GF-D8 (cell line): ENCODE measurements around the gene CCL26.

Experiments used
- DNase-seq: peaks from one replicate; lab custom pipeline; 2025; lab: John Stamatoyannopoulos, UW

Gene CCL26, protein sequence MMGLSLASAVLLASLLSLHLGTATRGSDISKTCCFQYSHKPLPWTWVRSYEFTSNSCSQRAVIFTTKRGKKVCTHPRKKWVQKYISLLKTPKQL

DNA sequence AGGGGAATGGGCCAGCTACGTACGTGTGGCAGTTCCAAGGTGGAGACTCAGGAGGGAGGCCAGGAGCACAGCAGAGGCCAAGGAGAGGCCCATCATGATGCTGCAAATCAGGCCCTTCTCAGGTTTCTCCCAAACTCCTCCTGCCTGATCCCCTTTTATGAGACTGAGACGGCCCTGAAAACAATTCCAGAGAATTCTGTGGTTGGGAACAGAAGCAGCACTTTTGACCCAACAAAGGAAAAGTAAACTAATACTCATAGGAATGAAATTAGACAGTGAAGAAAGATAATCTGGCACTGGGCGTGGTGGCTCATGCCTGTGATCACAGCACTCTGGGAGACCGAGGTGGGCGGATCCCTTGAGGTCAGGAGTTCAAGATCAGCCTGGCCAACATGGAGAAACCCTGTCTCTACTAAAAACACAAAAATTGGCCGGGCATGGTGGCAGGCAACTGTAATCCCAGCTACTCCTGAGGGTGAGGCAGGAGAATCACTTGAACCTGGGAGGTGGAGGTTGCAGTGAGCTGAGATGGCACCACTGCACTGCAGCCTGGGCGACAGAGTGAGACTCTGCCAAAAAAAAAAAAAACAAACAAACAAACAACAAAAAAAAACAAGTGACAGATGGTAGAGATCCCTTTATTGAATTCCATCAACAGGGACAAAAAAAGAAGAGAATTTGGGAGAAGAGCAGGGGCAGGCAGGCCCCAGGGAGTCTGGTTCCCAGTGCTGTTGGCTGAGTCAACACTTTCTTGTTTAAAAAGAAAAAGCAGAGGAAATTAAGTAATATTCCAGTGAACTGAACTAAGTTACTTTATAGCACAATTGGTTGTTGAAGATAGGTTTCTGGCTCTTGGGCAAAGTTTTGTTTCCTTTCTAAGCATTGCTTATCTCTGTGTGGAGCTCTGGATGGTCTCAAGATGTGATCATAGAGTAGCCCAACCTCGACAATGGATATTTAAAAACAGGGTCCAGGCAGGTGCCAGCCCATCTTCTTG is at the start of gene CCL26:
CCL26 (minus strand) TSS at position 131 of the 997 bp plus-strand sequence; CDS start at position 96, 35 bp downstream.
- peak; percentile 13 for DNase-seq

DNA sequence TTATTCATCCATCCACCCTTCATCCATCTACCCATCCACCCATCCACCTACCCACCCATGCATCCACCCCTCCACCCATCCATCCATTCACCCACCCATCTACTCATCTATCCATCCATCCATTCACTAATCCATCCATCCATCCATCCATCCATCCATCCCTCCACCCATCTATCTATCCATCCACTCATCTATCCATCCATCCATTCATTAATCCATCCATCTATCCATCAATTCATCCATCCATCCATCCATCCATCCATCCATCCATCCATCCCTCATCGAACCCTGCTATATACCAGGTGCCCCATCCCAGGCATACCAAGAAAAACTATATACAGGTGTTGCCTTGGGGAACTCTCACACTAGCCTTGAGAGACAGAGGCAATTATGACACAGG is 48.7 kb upstream of the CCL26 start:
- DNase-seq, result no peak

DNA sequence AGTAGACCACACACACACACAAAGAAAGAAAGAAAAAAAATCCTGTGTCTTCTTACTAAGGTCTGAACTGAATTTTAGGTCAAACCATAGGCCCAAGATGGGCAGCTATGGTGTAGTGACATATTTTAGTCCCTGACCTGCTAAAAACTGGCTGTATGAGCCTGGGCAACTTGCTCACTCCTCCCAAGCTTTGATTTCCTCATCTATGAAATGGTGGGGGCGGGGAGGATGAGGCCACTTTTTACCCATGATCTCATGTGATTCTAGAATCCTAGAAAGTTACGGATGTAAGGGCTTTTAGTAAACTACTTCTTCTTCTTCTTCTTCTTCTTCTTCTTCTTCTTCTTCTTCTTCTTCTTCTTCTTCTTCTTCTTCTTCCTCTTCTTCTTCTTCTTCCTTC is 47.7 kb upstream of the CCL26 start:
- DNase-seq, result no peak

DNA sequence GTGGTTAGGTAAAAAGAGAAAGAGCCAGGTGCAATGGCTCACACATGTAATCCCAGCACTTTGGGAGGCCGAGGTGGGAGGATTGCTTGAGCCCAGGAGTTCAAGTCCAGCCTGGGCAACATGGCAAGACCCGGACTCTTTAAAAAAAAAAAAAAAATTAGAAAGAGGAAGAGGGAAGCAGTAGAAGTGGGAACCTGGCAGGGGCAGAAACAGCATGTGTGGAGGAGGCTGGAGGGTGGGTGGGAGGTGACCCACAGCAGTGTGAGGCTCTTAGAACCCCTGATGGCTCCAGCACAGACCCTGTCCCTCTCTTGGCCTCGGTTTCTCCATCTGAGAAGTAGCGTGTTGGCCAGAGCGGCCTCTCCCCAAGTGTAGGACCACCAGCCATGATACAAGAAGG is 46.5 kb upstream of the CCL26 start:
- DNase-seq, result no peak

DNA sequence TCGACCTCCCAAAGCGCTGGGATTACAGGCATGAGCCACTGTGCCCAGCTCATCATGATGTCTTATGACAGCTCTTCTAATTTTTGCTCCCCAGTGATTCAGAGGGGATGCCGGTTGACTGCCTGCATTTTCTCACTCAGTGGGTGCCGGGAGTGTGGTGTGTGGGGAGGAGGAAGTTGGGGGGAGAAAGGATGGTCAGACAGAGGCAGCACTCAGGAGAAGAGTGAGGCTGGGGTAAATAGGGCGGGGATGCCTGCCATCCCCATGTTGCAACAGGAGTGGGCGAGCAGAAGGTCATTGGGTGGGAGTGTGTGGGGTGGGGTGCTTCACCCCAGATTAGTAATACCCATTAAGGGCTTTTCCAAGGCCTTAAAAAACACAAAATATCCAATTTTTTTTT is 45.1 kb upstream of the CCL26 start:
- DNase-seq, result no peak

DNA sequence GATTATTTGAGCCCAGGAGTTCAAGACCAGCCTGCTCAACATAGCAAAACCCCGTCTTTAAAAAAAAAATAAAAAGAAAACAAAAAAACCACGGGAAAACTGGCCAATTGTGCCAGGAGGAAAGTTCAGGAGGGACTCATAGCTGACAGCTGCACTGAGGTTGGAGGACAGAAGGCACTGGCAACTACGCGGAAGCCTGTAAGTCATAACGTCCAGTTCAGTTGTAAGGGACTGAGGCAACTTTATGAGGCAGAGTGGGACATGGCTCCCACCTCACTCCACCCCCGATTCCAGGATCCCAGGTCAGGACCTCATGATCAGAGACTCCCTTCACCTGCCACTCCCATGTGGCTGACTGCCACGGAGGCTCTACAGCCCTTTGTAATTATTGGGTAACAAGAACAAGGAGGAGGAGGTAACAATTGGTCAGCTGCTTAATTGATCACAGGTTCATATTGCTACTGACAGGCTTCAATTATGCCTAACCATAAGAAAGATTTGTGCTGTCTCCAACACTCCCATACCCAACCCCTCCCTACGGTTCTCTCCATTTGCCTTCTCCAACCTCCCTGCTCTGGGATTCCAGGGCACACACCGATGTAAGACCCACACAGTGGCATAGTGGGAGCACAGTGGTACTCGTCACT is 43.5 kb upstream of the CCL26 start:
- no peak for DNase-seq

DNA sequence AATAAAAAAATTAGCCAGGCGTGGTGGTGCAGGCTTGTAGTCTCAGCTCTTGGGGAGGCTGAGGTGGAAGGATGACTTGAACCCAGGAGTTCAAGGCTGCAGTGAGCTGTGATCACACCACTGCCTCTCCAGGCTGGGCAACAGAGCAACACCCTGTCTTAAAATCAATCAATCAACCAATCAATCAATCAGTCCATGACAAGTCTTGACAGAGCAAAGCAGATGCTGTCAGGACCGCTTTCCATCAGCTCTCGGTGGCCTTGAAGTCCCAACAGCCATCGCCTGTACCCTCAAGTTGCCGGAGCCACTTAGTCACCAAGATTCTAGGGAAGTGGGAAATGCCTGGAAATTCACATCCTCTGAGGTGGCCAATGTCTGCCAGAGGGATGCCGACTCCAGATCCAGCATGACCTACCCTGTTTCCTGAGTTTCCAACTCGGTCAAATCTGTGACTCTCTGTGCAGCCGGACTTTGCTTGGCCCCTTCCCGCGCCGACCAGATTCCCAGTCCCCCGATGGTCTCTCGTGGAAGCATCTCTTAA is 42.5 kb upstream of the CCL26 start:
- DNase-seq, result no peak

DNA sequence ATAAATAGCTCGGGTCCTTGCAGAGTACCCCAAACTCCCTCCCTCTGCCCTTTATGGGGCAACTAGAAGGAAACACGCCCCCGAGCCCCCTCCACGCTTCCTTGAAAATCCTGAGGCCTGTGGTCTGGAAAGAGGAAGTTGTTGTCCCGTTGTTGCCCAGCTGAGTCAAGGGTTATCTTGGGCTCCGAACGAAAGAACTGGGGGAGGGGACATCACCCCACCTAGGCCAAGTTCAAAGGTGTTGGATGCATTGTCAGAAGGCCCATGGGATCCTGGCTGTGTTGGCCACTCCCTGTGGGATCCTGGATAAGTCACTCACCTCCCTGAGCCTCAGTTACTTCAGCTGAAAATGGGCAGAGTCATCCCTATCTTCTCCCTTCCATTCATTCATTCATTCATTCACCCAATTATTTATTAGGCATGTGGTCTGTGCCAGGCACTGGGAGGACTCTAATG is 41.8 kb upstream of the CCL26 start, which contains the start of gene CCL24:
CCL24 (minus strand) TSS at position 26 of the 456 bp plus-strand sequence. CDS start 91 bp downstream, outside the sequence.
- DNase-seq, result peak; percentile 16

DNA sequence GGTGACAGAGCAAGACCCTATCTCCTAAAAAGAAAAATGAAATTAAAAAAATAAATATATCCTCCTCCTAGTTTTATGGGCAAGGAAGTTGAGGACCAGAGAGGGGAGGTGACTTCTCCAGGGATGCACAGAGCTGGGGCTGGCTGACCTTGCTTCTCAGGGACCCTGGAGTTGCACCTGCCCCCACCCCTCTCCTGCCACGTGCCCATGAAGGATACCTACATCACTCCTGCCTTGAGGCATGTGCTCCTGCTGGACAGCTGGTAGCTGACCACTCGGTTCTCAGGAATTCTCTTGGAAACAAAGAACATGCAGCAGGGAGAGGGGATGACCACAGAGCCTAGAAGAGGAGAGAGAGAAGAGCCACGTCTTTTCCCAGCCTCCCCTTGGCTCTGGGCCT is 41.1 kb upstream of the CCL26 start:
- DNase-seq, result no peak

DNA sequence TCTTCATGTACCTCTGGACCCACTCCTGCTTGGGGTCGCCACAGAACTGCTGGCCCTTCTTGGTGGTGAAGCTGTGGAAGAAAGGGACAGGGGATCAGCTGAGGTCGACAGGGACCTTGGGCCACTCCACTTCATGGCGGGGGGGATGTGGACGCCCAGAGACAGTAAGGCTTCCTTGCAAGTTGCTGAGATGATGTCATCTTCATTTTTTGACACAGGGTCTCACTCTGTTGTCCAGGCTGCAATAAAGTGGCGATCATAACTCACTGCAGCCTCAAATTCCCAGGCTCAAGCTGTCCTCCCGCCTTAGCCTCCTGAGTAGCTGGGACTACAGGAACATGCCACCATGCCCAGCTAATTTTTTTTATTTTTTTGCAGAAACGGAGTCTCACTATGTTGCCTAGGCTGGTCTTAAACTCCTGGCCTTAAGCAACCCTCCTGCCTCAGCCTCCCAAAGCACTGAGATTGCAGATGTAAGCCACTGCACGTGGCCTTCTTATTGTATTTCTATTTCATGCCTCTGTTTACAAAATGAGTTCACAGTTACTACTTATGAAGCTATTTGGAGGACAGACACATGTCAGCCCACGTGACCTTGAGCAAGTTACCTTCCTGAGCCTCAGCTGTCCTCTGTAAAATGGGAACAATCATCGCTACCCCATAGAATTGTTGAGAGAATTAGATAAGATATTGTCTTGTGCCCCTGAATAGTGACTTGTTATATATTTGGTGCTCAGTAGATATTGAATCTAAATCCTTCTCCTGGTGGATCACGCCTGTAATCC is 40.1 kb upstream of the CCL26 start:
- DNase-seq, result no peak

DNA sequence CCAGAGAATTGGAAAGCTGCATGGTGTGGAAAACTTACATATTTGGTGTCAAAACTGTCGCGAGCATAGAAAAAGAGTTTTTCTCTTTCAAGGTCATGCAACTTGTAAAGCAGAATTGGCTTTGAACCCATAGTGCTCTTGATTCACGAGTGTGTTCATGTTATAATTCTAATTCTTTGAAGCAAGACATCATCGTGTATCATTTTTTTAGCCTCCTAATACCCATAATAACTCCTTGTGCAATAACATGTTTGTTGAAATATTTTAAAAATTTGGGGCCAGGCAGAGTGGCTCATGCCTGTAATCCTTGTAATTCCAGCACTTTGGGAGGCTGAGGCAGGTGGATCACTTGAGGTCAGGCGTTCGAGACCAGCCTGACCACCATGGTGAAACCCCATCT is 37.4 kb upstream of the CCL26 start:
- no peak for DNase-seq

DNA sequence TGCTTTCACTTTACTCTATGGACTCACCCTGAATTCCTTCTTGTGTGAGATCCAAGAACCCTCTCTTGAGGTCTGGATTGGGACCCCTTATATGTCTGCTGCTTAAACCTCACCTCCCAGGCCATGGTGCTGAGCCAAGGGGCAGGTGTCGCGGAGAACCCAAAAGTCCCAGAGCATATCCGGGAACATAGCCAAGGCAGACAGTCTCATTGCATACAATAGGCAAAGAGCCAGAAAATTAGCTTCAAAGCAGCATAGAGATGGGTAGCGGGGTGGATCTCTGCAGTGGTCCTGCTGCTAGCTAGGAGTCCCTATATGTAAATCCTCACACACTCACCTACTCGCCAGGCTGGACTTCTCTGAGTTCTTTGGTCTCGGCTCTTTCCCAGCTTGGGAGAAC is 36.1 kb upstream of the CCL26 start:
- DNase-seq, result no peak

DNA sequence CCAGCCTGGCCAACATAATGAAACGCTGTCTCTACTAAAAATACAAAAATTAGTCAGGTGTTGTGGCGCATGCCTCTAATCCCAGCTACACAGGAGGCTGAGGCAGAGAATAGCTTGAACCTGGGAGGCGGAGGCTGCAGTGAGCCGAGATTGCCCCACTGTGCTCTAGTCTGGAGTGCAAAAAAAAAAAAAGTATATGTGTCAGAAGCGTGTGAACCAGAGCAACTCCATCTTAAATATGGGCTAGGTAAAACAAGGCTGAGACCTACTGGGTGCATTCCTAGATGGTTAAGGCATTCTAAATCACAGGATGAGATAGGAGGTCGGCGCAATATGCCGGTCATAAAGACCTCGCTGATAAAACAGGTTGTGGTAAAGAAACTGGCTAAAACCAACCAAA is 35.4 kb upstream of the CCL26 start:
- no peak for DNase-seq

DNA sequence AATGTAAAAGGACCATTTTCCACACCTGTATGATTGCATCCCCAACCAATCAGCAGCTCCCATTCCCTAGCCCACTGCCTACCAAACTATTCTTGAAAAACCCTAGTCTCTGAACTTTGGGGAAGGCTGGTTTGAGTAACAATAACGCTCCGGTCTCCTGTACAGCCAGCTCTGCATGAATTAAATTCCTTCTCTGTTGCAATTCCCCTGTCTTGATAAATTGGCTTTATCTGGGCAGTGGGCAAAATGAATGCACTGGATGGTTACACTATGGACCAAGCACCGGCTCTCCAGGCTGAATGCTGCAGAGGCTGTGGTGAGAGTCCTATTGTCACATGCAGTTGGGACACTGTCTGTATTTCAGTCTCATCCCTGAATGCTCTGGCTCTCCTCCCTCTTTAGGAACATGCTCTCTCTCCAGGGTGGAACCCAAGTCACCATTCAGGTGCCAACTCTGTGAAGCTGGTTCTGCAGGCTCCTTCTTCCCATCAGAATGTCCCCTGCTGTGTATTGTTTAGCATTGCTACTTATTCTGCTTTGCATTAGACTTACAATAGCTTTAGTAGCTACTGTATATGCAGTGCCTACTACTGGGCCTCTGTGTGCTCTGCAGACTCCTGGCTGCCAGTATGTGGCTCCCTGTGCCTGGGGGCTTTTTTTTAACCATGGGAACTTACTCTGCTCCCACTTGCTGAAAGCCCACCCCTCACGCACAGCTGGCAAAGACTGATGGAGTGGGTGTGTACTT is 34.7 kb upstream of the CCL26 start:
- no peak for DNase-seq

DNA sequence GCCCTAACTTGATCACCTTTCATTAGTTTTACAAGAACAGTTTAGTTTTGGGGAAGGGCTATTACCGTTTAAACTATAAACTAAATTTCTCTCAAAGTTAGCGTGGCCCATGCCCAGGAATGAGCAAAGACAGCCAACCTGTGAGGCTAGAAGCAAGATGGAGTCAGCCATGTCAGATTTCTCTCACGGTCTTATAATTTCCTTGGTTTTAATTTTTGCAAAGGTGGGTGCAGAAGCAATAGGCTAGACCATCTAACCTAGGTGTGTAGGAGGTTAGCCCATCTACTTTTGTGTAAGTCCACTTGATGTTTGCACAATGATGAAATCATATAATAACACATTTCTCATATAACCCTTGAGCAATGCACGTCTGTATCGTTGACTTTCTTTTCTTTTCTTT is 32.7 kb upstream of the CCL26 start:
- no peak for DNase-seq

DNA sequence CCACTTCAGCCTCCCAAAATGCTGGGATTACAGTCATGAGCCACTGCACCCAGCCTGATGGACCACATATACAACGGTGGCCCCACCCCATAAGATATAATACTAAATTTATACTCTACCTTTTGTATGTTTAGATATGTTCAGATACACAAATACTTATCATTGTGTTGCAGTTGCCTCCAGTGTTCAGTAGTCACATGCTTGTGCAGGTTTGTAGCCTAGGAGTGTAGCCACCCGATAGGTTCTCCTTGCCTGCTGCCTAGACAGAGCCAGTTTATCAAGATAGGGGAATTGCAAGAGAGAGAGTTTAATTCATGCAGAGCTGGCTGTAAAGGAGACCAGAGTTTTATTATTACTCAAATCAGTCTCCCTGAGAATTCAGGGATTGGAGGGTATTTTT is 32.0 kb upstream of the CCL26 start:
- DNase-seq, result no peak

DNA sequence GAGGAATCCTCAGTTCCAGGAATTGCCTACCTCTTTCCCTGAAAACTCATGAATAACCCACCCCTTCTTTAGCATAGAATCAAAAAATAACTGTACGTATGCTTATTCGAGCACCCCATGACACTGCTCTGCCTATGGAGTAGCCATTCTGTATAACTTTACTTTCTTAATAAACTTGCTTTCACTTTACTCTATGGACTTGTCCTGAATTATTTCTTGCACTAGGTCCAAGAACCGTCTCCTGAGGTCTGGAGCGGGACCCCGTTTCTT is 30.5 kb upstream of the CCL26 start:
- no peak for DNase-seq

DNA sequence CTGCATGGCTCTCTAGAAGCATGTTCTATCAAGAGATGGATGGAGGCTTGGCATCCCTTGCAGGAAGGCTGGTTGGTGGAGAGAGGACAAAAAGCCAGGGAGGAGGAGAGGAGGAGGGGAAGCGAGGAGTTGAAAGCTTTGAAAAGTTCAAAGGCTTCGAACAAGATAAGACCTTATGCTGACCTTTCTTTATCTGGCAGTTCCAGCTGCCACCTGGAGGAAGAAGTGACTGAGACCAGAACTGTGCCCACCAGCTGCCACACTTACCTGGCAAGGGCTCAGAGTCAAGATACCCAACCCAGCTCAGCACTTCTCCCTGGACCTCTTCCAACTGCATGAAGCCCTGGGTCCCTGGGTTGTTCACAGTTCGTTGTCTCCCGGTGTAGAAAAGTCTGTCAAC is 26.8 kb upstream of the CCL26 start:
- no peak for DNase-seq

DNA sequence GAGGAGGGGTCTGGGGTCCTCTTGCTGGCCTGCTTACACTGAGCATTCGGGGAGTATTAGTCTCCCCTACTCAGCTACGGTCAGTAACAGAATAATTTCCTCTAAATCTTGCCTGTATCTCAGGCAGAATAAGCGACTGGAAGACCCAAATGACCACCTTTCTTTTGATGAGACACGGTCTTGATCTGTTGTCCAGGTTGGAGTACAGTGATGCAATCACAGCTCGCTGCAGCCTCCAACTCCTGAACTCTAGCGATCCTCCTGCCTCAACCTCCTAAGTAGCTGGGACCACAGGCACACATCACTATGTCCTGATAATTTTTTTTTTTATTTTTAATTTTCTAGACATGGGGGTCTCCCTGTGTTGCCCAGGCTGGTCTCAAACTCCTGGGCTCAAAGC is 24.4 kb upstream of the CCL26 start:
- DNase-seq, result no peak

DNA sequence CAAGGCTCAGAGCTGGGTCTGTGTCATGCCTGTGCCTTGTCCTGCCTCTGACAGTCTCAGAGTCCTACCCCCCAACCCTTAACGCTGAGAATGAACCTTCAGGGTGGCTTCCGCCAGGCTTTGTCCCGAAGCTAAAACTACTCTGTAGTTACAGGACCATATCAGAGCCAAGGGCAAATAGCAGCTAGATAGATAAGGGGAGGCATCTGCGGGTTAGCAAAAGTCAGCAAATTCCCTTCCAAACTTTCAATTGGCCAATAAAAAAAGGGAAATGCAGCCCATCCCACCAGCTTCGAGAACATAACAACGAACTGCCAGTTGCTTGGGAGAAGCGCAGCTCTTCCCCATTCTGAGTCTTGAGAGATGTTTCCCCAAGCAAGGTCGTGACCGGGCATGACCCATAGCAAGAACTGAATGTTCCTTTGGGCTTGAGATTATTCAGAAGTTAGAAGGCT is 23.8 kb upstream of the CCL26 start:
- no peak for DNase-seq

DNA sequence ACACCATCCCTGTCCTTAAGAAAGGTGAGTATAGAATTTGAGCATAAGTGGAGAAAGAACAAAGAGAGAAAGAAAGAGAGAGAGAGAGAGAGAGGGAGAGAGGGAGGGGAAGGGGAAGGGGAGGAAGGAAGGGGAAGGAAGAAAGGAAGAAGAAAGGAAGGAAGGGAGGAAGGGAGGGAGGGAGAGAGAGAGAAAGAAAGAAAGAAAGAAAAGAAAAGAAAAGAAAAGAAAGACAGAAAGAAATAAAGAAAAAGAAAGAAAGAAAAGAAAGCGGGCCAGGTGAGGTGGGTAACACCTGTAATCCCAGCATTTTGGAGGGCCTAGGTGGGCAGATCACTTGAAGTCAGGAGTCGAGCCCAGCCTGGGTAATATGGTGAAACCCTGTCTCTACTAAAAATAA is 21.7 kb upstream of the CCL26 start:
- no peak for DNase-seq
